B cell (primary cell): ENCODE results near the gene SLIT3.

ENCODE experiments used
- CTCF ChIP-seq: fragments of 200-600 bp; IDR thresholded peaks from one replicate; pipeline ENCODE4 v1.8.0; 2022; ENCODE audit warnings: antibody characterized with exemption, mild to moderate bottlenecking
- EZH2 ChIP-seq: IDR thresholded peaks from 2 replicates; pipeline ENCODE4 v1.6.1; 2012; ENCODE audit warnings: borderline replicate concordance, low read depth, mild to moderate bottlenecking, moderate library complexity, low read length; ENCODE audit not compliant: insufficient read depth, poor library complexity, severe bottlenecking

DNA sequence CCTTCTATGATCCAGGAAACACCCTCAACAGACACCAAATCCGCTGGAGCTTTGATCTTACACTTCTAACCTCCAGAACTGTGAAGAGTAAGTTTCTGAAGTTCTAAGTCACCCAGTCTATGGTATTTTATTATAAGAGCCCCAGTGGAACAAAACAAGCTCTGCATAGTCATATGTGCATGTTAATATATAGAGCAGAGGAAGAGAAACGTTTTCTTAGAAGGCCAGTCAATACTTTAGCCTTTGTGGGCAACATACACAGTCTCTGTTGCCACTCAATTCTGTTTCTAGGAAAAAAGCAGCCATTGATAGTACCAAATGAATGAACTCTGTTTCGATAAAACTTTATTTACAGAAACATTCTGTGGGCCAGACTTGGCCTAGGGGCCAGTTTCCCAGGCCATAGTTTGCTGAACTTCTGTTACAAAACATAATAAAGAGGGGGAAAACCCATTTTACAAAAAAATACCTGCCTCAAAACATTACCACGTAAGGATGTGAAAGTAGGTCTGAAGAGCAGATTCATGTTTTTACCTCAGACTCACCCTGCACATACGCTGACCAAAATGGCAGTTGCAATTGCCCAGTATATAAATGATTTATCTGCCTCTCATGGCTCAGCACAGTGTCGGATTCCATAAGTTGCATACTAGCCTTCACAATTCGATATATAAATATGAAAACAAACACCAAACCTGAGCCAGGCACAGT is 350.5 kb downstream of the SLIT3 start:
- TF ChIP-seq EZH2 (no peak), CTCF (no peak)
